A673 (cell line): Measurements from ENCODE around the gene CHRNA5. TPM values are rescaled to one million over a fixed set of nuclear protein-coding genes. Genes with fewer than 3 reads are reported as not detected.

Experiments
- BruUV-seq: library from RNA; stranded (reverse); fragments of 400-500 nt; replicated peaks from 2 replicates; lab custom pipeline; 2021; lab: Mats Ljungman, UMichigan
- CTCF ChIA-PET: fragments of 300-600 bp; sonication (Branson Sonifier 250); formaldehyde crosslinking; loops from one replicate; lab custom pipeline; 2022; ENCODE audit warnings: antibody characterized with exemption; lab: Charles Lee
- POLR2A ChIA-PET: fragments of 300-600 bp; sonication (Branson Sonifier 250); formaldehyde crosslinking; loops from one replicate; lab custom pipeline; 2022; ENCODE audit warnings: antibody characterized with exemption; ENCODE audit not compliant: low non-redundant PET; lab: Charles Lee
- DNase-seq: peaks from one replicate; pipeline ENCODE4 v3.0.0-alpha.2; 2015; ENCODE audit warnings: low spot score
- H3K27ac ChIP-seq: fragments of 200-600 bp; sonication (generic); 2 replicates; pipeline ENCODE4 v1.5.1; 2016; ENCODE audit warnings: mixed run types, low read depth, mild to moderate bottlenecking, mixed read lengths, antibody characterized with exemption, low read length; ENCODE audit not compliant: poor library complexity, severe bottlenecking
- H3K27me3 ChIP-seq: fragments of 200-600 bp; sonication (generic); replicated peaks from 2 replicates; pipeline ENCODE4 v1.6.1; 2017; ENCODE audit warnings: mixed run types, low read depth, mild to moderate bottlenecking, mixed read lengths, antibody characterized with exemption, low read length; ENCODE audit not compliant: insufficient read depth, poor library complexity
- H3K36me3 ChIP-seq: fragments of 200-600 bp; sonication (generic); 2 replicates; pipeline ENCODE4 v1.6.1; 2016; ENCODE audit warnings: mixed run types, mild to moderate bottlenecking, mixed read lengths, antibody characterized with exemption, low read length; ENCODE audit not compliant: insufficient read depth, poor library complexity, severe bottlenecking
- H3K4me1 ChIP-seq: fragments of 200-600 bp; sonication (generic); 2 replicates; pipeline ENCODE4 v1.6.1; 2017; ENCODE audit warnings: mixed run types, mild to moderate bottlenecking, mixed read lengths, antibody characterized with exemption, low read length; ENCODE audit not compliant: insufficient read depth, poor library complexity, severe bottlenecking
- H3K4me3 ChIP-seq: fragments of 200-600 bp; sonication (generic); 2 replicates; pipeline ENCODE4 v1.5.1; 2016; ENCODE audit warnings: low read depth, mixed run types, mild to moderate bottlenecking, mixed read lengths, low read length; ENCODE audit not compliant: poor library complexity, severe bottlenecking
- H3K9me3 ChIP-seq: fragments of 200-600 bp; sonication (generic); 2 replicates; pipeline ENCODE4 v1.6.1; 2016; ENCODE audit warnings: mixed run types, low read depth, mild to moderate bottlenecking, mixed read lengths, antibody characterized with exemption, low read length; ENCODE audit not compliant: poor library complexity, severe bottlenecking
- EZH2 ChIP-seq: fragments of 200-600 bp; sonication (generic); IDR thresholded peaks from 2 replicates; pipeline ENCODE4 v1.6.1; 2017; ENCODE audit warnings: borderline replicate concordance, low read depth, mild to moderate bottlenecking, mixed read lengths, antibody characterized with exemption, low read length; ENCODE audit not compliant: poor library complexity, severe bottlenecking
- intact Hi-C: fragments of 100-400 bp; cut with micrococcal nuclease; formaldehyde crosslinking; loops from one replicate; pipeline ENCODE4 v1.10.0; 2022; ENCODE audit not compliant: unreplicated experiment
- total RNA-seq: library from RNA; stranded (reverse); gene quantifications from 2 replicates; pipeline ENCODE4 v1.2.3, GENCODE V29; 2021
- TF ChIP-seq, protein P1 (sequence below): fragments of 300-800, 200-600 bp; sonication (generic); conservative IDR thresholded peaks from 2 replicates; pipeline ENCODE4 v1.5.1; 2017; ENCODE audit warnings: low read depth, mild to moderate bottlenecking, antibody characterized with exemption, low read length, moderate library complexity, mixed read lengths

CHRNA5 gene
- total RNA-seq, 1 experiment from 2014 or later, result 19.1 TPM

DNA sequence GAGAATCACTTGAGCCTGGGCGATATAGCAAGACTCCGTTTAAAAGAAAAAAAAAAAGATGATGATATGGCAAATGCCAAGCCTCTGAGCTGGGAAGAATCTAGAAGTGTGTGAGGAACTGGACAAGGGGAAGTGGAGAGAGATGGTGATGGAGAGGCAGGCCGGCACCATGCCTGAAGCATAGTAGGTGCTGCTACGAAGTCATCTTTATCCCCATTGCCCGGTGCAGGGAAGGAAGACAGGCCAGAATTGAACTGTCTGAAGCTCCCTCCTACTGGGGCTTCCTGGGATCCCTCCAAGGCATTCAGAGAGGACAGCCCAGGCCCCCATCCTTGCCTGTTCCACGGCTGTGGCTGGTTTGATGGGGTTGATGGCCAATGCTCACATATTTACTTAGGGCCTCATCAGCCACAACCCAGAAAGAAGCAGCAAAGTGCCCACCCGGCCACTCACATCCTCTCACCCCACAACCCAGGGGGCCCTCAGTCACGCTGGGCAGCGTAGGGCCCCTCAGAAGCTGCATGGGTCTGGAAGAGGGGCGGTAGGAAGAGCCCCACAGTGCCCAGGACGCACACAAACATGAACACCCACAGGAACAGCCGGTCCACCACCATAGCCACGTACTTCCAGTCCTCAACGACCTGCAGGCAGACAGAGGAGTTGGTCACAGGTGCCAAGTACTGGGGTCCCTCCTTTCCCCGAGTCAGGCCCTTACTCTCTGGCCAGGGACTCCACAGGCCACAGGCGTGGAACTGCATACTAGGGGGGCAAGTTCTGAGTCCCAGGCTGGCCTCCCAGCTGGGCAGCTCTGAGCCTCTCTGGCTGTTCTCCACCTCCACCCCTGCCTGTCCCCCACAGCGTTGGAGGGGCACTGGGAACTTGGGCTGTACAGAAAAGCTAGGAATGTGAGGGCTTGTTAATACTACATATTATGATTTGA lies 59.6 kb downstream of the CHRNA5 start:
- TF ChIP-seq, protein P1, sequence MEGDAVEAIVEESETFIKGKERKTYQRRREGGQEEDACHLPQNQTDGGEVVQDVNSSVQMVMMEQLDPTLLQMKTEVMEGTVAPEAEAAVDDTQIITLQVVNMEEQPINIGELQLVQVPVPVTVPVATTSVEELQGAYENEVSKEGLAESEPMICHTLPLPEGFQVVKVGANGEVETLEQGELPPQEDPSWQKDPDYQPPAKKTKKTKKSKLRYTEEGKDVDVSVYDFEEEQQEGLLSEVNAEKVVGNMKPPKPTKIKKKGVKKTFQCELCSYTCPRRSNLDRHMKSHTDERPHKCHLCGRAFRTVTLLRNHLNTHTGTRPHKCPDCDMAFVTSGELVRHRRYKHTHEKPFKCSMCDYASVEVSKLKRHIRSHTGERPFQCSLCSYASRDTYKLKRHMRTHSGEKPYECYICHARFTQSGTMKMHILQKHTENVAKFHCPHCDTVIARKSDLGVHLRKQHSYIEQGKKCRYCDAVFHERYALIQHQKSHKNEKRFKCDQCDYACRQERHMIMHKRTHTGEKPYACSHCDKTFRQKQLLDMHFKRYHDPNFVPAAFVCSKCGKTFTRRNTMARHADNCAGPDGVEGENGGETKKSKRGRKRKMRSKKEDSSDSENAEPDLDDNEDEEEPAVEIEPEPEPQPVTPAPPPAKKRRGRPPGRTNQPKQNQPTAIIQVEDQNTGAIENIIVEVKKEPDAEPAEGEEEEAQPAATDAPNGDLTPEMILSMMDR, result no peak
- TF ChIP-seq EZH2, result no peak
- Histone ChIP-seq H3K4me3 (no peak overlapping the region), H3K4me1 (no peaks in the 10 kb centered on the region), H3K27ac (no peak overlapping the region), H3K9me3 (no peaks in the 10 kb centered on the region), H3K36me3 (no peaks in the 10 kb centered on the region), H3K27me3 (peaks cover 97% of the 10 kb centered on the region)
- intact Hi-C loops, result no loop called here
- ChIA-PET CTCF (no interaction called here), POLR2A (no interaction called here)
- no TSS peak for BruUV-seq
- DNase-seq, result no peak

DNA sequence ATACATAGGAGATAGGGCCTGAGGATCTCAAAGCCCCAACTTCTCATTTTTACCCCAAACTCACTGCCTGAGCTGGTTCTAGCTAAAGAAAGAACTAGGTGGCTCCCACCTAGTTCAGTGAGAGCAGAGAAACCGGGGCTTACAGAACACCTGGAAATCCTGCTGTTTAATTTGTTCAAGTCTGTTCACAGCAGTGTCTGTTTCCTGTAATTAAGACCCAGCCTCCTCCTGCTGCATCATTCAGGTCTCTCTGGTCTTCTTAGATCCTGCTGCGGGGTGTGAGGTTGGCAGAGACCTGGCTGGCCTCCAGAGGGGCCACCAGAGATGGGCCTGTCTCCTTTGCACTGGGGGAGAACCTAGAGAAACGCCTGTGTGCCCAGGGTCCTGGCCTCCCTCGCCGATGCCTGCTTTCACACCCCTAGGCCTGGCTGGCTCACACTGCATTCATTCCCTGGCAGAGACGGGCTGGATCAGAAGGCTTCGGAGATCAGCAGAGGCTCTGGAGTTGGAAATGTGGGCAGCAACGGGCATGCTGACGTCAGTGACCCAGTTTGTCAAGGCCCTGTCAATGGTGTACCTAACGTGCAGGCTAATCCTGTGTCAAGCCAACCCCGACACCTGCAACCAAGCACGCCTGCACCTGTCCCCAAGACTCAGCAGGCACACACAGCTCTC lies 60.4 kb downstream of the CHRNA5 start:
- no peak for DNase-seq
- Histone ChIP-seq H3K4me1 (no peaks in the 10 kb centered on the region), H3K27me3 (peaks cover 95% of the 10 kb centered on the region), H3K4me3 (no peak overlapping the region), H3K27ac (no peak overlapping the region), H3K36me3 (no peaks in the 10 kb centered on the region), H3K9me3 (no peaks in the 10 kb centered on the region)
- TF ChIP-seq EZH2, result no peak
- TF ChIP-seq, protein P1, result no peak
- ChIA-PET CTCF (no interaction called here), POLR2A (no interaction called here)
- no TSS peak for BruUV-seq
- intact Hi-C loops, result no loop called here

DNA sequence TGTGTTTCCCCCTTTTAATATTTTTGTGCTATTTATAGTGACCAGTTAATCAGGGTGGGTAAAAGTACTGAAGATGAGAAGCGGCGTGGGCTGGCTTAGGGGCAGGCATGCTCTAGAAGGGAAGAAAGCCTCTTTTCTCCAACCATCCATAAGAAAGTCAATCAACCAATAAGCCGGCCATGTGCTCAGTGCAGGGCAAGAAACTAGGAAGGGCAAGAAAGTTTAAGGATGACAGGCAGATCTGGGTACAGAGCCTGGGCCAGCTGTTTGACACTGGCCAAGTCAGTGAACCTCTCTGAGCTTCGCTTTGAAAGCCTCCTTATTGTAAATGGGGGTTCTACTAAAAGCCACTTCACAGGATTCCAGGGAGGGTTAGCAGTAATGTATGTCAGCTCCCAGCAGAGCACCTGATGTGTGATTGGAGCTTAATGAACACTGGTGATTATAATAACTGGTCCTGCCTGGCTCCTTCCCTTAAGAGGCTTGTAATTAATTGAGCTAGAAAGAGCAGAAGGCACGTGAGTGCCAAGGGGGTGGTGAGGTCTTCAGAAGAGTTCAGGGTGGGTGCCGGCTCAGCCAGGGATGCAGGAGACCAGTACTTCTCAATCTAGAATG lies 61.2 kb downstream of the CHRNA5 start:
- no peaks in the 10 kb centered on the region for H3K4me1 ChIP-seq
- DNase-seq, result no peak
- peaks cover 92% of the 10 kb centered on the region for H3K27me3 ChIP-seq
- POLR2A ChIA-PET, result no interaction called here
- H3K4me3 ChIP-seq, result no peak overlapping the region
- H3K27ac ChIP-seq, result no peak overlapping the region
- CTCF ChIA-PET, result no interaction called here
- no TSS peak for BruUV-seq
- H3K36me3 ChIP-seq, result no peaks in the 10 kb centered on the region
- H3K9me3 ChIP-seq, result no peaks in the 10 kb centered on the region
- TF ChIP-seq EZH2, result no peak
- TF ChIP-seq, protein P1, result no peak
- intact Hi-C loops, result no loop called here
